Right ventricle myocardium inferior (tissue), 1 donor: ENCODE results near the gene SS18L1. TPM values are rescaled to one million over a fixed set of nuclear protein-coding genes. Genes with fewer than 3 reads are reported as not detected.
A peak's percentile ranks its signal among the peaks of the same experiment; 100 is the strongest.

Experiments
- ATAC-seq: fragments of 200-7000 bp; cut with Tn5 transposase; one replicate; pipeline ENCODE4 v1.9.1; 2020; ENCODE audit warnings: mild to moderate bottlenecking, moderate library complexity
- DNase-seq: peaks from one replicate; pipeline ENCODE4 v3.0.0; 2021; ENCODE audit errors: missing footprints
- intact Hi-C: fragments of 100-400 bp; cut with DNase I; formaldehyde crosslinking; loops from one replicate; pipeline ENCODE4 v1.11.0; 2022
- total RNA-seq: library from RNA; stranded (reverse); fragmentation: NEBNext Ultra II Directional; extraction: Animal tissue kit (Norgen Biotek cat#: 25700); gene quantifications from one replicate; pipeline ENCODE4 v1.2.1, GENCODE V29; 2021
- donor health status: DM: no; HTN: yes; CAD: no; lungs with severe emphysema.

The SS18L1 gene
- total RNA-seq, 1 donor from 2014 or later = 7.8 TPM

DNA sequence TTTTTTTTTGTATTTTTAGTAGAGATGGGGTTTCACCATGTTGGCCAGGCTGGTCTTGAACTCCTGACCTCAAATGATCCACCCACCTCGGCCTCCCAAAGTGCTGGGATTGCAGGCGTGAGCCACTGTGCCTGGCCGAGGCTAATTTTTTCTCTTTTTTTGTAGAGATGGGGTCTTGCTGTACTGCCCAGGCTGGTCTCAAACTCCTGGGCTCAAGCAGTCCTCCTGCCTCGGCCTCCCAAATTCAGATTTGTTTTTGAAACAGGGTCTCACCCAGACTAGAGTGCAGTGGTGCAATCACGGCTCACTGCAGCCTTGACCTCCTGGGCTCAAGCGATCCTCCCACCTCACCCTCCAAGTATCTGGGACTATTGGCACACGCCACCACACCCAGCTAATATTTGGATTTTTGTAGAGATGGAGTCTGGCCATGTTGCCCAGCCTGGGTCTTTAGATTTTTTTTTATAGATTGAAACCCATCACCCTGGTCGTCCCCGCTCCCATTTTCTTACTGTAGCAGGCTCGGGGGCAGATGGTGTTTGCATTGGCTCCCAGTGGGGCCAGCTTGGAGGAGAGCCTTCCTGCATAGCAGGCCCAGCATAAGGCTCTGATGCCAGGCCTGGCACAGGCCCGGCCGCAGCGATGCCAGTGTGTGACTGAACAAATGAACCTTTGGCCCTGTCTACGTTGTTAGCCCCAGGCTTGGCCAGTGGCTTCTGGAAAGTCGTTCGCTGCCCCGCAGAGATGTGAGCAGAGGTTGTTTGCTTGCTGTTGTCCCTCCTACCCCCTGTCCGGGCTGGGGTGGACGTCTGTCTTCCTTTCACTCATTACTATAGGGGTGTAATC, 35.0 kb downstream of the SS18L1 start:
- ATAC-seq (no peak), DNase-seq (peak; percentile 11)
- intact Hi-C loops = no loop called here

- ATAC-seq = no peak
- intact Hi-C loops = no loop called here
- DNase-seq = peak; percentile 65
Observed at GRCh38 chr20:62179162-62179504, 35.6 kb downstream of the SS18L1 start.

DNA sequence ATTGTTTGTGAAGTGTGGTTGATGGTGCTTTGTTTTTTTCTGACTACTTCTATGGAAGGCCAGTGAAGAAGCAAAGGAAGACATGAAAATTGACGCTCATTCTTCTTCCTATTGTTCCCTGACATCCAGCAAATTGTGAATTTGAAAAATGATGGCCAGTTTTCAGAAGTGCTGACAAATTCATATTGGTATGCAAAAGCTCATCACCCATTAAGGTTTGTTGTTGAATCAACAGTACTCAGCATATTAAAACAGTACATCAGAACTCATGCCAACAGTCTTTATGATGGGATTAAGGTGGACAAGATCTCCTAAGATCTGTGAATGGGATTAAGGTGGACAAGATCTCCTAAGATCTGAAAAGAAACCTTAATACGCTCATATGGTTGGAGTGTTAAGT, 38.2 kb downstream of the SS18L1 start:
- DNase-seq = no peak
- intact Hi-C loops = loop anchor here (2.0 to 10.0 kb wide), 4 partner anchors 39 to 203 kb away; partner anchors contain the start of genes HRH3, PSMA7, RPS21 and SS18L1
- no peak for ATAC-seq

DNA sequence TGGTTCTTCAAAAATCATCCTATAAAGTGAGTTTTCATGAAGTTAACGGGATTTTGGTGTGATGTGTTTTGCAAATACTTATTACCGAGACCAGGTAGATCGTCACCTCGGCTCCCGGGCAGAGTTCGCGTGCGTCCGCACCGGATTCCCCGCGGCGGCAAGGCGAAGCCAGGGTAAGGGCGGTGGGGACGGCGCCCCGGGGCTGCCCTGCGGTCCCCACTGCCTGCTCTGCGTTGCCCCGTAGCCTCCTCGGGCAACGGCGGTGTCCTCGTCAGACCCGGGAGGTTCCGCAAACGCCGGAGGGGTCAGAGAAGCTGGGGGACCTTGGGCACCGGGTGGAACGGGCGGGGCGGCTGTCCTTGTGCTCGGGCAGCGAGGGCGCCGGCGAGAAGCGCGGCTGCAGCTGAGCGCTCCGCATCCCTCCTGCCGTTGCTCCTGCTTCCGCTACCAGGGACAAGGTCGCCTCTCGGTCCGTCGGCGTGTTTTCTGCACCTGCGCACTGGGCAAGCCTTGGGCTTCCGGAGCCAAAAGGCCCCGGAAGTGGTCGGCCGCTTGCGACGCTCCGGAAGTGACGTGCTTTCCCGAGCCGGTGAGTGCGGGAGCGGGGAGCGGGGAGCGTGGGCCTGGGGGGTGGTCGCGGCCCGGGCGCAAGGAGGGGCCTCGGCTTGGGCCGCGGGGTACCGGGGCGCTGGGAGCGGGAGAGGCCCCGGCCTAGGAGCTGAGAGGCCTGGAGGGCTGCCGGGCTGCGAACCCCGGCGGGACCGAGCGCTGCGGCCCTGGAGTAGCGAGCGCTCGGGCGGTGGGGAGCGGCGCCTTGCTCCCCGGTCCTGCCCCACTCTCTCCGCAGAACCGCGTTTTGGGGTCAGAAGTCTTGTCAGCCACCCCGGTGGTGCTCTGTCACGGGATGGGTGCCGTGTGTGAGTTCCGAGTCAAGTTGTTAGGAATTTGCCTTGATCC, 39.2 kb downstream of the SS18L1 start, which contains the start of gene MTG2:
Gene MTG2, plus strand, starts transcription at position 560 of the 957 bp plus-strand sequence. CDS start 10,393 bp downstream, outside the sequence.
- intact Hi-C loops = loop anchor here (5.0 to 10.0 kb wide), 3 partner anchors 40 to 202 kb away; partner anchors contain the start of genes PSMA7, RPS21 and SS18L1
- DNase-seq = peak; percentile 96
- peak; percentile 97 for ATAC-seq

- intact Hi-C loops = loop anchor here (5.0 to 10.0 kb wide), 3 partner anchors 41 to 201 kb away; partner anchors contain the start of genes PSMA7, RPS21 and SS18L1
- ATAC-seq (no peak), DNase-seq (peak; percentile 23)
Observed at GRCh38 chr20:62183426-62184142, 40.0 kb downstream of the SS18L1 start.

GRCh38 chr20:62186096-62186426, 42.5 kb downstream of the SS18L1 start:
- DNase-seq (no peak), ATAC-seq (no peak)
- intact Hi-C loops = loop anchor here (10.0 kb wide), 1 partner anchor 199 kb away; the partner anchor contains the start of gene RPS21

DNA sequence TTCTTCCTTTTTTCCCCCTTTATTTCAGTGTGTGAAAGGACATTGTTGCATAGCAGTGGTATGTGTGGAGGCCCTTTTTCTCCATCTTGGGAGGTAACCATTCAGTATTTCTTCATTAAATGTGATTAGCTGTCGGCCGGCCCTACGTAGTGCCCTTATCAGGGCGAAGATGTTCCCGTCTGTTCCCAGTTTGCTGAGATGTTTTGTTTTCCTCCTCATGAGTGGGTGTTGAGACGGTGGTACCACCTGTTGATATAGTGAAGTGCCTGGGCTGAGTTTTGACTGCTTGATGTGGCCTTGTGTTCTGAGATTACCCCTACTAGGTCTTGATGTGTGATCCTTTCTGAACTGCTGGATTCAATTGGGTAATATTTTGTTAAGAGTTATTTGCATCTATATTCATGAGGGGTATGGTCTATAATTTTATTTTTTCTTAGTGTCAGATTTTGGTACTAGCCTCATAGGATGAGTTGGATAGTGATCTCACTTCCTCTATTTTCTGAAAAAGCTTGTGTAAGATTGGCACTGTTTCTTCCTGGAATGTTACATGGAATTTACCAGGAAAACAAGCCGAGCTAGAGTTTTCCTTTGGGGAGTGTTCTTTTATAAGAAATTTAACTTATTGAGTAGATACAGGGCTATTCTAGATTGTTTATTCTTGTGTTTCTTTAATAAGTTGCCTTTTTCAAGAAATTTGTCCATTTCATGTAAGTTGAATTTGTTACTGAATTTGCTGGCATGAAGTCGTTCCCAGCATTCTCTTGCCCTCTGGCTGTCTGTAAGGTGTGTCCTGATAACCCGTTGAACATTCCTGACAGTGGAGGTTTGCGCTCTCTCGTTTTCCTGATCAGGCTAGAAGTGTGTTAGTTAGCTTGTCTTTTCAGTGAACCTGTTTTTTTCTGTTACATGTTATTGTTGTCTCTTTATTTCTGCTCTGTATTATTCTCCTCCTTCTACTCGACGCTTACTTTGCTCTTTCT, 43.6 kb downstream of the SS18L1 start:
- intact Hi-C loops = loop anchor here (10.0 kb wide), 1 partner anchor 198 kb away; the partner anchor contains the start of gene RPS21
- no peak for ATAC-seq
- DNase-seq = peak; percentile 11

DNA sequence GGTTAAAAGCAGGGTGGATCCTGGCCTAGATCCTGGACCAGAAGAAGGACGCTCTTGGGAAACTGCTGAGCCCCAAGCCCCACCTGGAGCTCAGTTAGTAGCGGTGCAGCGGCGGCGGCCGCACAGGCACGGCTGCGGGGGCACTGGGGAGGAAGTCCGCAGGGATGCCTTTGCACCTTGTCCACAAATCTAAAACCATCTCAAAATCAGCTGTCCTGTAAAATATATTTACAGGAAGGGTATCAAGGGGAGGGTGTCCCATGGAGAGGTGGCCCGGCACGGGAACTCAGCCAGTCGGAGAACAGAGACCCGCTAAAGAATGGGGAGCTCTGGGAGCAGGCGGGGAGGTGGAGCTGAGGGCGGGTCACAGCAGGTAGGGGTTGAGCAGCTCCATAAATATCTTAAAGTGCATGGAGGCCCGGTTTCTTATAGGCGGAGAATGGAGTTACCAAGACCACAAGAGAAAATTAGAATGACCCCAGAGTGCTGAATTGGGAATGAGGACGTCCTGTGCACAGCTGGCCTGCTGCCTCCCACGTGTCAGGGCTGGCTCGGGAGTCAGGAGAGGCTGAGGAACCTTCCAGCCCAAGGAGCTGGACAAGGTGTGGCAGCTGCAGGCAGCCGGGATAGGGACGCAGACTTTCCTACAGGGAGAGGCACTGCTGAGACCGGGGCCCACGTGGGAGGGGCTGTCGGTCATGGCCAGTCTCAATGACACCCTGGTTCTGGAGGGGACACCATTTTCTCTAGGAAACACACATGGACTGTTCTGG, 47.3 kb downstream of the SS18L1 start:
- no peak for ATAC-seq
- intact Hi-C loops = no loop called here
- DNase-seq = peak; percentile 33

DNA sequence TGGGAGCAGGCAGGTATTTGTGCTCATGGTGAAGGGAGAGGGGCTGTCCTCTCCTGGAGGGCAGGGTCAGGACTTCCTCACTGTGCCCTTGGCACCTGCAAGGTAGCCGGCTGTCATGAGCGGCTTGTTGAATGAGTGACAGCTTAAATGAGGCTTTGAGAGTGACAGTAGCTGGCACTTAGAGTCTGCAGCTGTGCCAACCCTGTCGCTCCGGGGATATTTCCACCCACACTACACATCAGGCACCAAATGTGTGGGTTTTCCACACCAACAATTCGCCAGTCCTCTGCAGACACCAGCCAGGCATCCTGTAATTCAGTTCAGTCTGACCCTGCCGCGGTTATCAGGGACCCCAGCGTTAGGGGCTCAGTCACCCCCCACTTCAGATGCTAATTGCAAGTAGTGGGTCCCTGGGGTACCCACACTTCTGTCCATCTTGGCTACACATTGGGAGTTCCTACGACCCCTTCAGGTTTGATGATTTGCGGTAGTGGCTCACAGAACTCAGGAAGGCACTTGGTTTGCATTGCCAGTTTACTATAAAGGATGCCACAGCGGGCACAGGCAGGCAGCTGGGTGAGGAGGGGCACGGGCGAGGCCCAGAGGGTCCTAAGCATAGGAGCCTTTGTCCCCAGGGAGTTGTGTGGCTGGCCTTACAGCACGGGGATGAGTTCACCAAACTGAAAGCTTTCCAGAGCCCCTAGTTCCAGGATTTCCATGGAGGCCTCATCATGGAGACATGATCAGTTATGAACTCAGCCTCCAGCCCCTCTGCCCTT, 48.4 kb downstream of the SS18L1 start:
- DNase-seq (peak; percentile 37), ATAC-seq (peak; percentile 49)
- intact Hi-C loops = no loop called here

DNA sequence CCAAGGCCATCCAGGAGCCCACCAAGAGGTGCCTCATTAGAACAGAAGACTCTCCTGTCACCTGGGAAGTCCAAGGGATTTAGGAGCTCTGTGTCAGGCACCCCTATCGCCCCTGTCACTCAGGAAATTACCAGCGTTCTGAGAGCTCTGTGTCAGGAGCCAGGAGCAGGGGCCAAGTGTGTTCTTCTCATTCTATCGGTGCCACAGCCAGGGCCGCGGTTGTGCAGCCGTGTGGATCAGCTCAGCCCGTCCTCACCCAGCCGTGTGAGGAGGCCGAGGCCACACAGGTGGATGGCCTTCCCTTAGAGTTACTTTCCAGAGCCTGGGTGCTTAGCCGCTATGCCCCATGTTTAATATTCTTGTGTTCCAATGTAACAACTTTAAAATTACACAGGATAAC, 49.1 kb downstream of the SS18L1 start:
- DNase-seq (peak; percentile 34), ATAC-seq (peak; percentile 43)
- intact Hi-C loops = no loop called here

DNA sequence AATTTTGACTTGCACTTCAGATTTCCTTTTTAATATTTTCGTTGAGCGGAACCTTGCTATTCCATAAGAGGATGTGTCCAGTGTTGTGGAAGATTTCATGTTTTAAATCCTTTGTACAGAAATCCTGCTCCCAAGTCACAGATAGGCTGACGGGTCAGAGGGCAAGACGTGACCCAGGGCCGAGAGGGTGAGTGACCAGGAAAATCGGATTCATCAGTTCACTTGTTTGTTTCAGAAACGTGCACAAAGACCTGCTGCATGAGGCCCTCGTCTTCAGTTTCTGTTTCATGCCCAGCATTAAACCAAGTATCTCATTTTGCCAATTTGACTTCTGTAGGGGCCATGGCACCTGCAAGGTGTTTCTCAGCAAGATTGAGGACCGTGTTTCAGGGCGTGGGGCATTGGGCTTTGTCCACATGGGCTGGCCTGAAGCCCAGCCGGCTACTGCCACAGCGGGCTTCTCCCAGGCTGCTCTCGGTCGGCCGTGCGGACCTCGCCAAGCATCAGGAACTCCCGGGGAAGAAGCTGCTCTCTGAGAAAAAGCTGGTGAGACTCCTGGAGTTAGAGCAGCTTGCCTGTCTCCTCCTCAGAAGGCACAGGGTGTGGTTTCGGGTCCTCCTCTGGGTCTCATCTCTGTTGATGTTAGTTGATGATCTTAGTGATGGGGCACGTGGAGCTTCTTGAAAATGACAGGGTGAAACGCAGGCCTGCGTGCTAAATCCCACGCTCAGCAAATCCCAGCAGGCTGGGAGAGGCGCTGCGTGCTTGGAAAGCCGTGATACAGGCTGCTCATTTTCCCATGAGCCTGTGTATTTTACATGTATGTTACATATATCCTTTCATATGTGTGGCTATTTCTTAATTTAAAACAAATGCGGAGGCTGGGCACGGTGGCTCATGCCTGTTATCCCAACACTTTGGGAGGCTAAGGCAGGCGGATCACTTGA, 49.8 kb downstream of the SS18L1 start:
- ATAC-seq = no peak
- intact Hi-C loops = no loop called here
- peak; percentile 51 for DNase-seq

DNA sequence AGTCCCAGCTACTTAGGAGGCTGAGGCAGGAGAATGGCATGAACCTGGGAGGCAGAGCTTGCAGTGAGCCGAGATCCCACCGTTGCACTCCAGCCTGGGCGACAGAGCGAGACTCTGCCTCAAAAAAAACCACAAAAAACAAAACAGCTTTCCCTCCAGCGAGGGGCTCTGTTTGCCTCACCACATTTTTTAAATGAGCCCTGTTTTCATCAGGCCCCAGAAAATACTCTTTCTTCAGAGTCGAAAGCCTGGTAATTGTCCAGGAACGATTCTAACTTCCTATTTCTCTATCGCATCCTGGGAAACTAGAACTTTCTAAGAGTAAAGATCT, 51.5 kb downstream of the SS18L1 start:
- no peak for DNase-seq
- intact Hi-C loops = no loop called here
- no peak for ATAC-seq

- ATAC-seq (no peak), DNase-seq (peak; percentile 15)
- intact Hi-C loops = no loop called here
Observed at GRCh38 chr20:62195736-62196135, 52.2 kb downstream of the SS18L1 start.

DNA sequence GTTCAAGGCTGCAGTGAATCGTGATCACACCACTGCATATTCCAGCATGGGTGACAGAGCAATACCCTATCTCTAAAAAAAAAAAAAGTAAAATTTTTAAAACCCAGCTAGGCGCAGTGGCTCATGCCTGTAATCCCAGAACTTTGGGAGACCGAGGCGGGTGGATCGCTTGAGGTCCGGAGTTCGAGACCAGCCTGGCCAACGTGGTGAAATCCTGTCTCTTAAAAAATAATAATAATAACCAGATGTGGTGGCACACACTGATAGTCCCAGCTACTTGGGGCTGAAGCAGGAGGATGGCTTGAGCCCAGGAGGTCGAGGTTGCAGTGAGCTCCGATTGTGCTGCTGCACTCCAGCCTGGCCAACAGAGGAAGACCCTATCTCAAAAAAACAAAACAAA, 52.7 kb downstream of the SS18L1 start:
- intact Hi-C loops = no loop called here
- ATAC-seq (no peak), DNase-seq (peak; percentile 26)

DNA sequence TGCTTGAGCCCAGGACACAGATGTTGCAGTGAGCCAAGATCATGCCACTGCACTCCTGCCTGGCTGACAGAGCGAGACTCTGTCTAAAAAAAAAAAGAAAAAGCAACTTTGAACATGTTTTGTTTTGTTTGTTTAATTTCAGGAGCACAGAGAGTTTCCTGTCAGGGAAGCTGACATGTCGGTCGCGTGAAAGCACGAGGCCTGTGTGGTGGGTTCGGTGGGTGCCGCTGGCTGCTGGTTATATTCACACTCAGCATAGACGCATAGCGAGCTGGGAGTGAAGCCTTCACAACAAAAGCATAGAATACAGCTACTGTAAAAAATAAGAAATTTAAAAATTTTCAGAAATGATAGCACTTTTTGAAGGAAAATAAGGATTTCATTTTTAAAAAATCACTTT, 53.7 kb downstream of the SS18L1 start:
- DNase-seq (peak; percentile 14), ATAC-seq (no peak)
- intact Hi-C loops = no loop called here
